OCI-LY7 (cell line): ENCODE measurements around the gene PIWIL1. TPM values are rescaled to one million over a fixed set of nuclear protein-coding genes. Genes with fewer than 3 reads are reported as not detected.

Experiments used
- BruUV-seq: library from RNA; stranded (reverse); fragments of 400-500 nt; replicated peaks from 2 replicates; lab custom pipeline; 2021; lab: Mats Ljungman, UMichigan
- CTCF ChIA-PET: fragments of 300-600 bp; sonication (Branson Sonifier 250); formaldehyde crosslinking; loops from one replicate; lab custom pipeline; 2022; ENCODE audit warnings: antibody characterized with exemption; ENCODE audit not compliant: unreplicated experiment; lab: Charles Lee
- POLR2A ChIA-PET: fragments of 300-600 bp; sonication (Branson Sonifier 250); formaldehyde crosslinking; loops from one replicate; lab custom pipeline; 2022; ENCODE audit warnings: antibody characterized with exemption; lab: Charles Lee
- DNase-seq: peaks from one replicate; pipeline ENCODE4 v3.0.0-alpha.2; 2015; ENCODE audit warnings: low spot score
- H2AFZ ChIP-seq: fragments of 200-600 bp; sonication (generic), shearing (Covaris generic); 2 replicates; pipeline ENCODE4 v1.6.1; 2014; ENCODE audit warnings: mild to moderate bottlenecking, antibody characterized with exemption, low read length, moderate library complexity
- H3K27ac ChIP-seq: fragments of 200-600 bp; sonication (generic); 2 replicates; pipeline ENCODE4 v1.5.1; 2014; ENCODE audit warnings: mixed run types, low read depth, mild to moderate bottlenecking, moderate library complexity, low read length, inconsistent platforms; ENCODE audit not compliant: poor library complexity, severe bottlenecking
- H3K36me3 ChIP-seq: fragments of 200-600 bp; sonication (generic); 2 replicates; pipeline ENCODE4 v1.6.1; 2014; ENCODE audit warnings: mild to moderate bottlenecking, antibody characterized with exemption, low read length, moderate library complexity, mixed read lengths; ENCODE audit not compliant: insufficient read depth
- H3K4me1 ChIP-seq: fragments of 200-600 bp; sonication (generic); 2 replicates; pipeline ENCODE4 v1.5.1; 2014; ENCODE audit warnings: mild to moderate bottlenecking, low read length; ENCODE audit not compliant: insufficient read depth, poor library complexity, severe bottlenecking
- H3K4me2 ChIP-seq: fragments of 200-600 bp; sonication (generic); 2 replicates; pipeline ENCODE4 v1.6.1; 2014; ENCODE audit warnings: mild to moderate bottlenecking, low read length
- H3K4me3 ChIP-seq: fragments of 200-600 bp; sonication (generic); 2 replicates; pipeline ENCODE4 v1.5.1; 2014; ENCODE audit warnings: mild to moderate bottlenecking, low read depth, low read length; ENCODE audit not compliant: poor library complexity, severe bottlenecking
- H3K79me2 ChIP-seq: fragments of 200-600 bp; sonication (generic); 2 replicates; pipeline ENCODE4 v1.6.1; 2016; ENCODE audit warnings: low read depth, mild to moderate bottlenecking, low read length, moderate library complexity, mixed read lengths; ENCODE audit not compliant: insufficient read depth
- H3K9me2 ChIP-seq: fragments of 200-600 bp; sonication (generic); 2 replicates; pipeline ENCODE4 v1.6.1; 2016; ENCODE audit warnings: mild to moderate bottlenecking, low read length, mixed read lengths; ENCODE audit not compliant: insufficient read depth
- H3K9me3 ChIP-seq: fragments of 200-600 bp; sonication (generic); 2 replicates; pipeline ENCODE4 v1.6.1; 2014; ENCODE audit warnings: mild to moderate bottlenecking, mixed run types, low read length, mixed read lengths
- H4K20me1 ChIP-seq: fragments of 200-600 bp; sonication (generic); 2 replicates; pipeline ENCODE4 v1.6.1; 2014; ENCODE audit warnings: mild to moderate bottlenecking, antibody characterized with exemption, low read length, moderate library complexity, mixed read lengths; ENCODE audit not compliant: insufficient read depth
- CTCF ChIP-seq: fragments of 200-600 bp; sonication (generic); conservative IDR thresholded peaks from 2 replicates; pipeline ENCODE4 v1.5.1; 2014; ENCODE audit warnings: mild to moderate bottlenecking, antibody characterized with exemption, low read length, moderate library complexity, mixed read lengths
- EZH2phosphoT487 ChIP-seq: fragments of 200-600 bp; sonication (generic); IDR thresholded peaks from 2 replicates; pipeline ENCODE4 v1.6.1; 2018; ENCODE audit warnings: low read depth, borderline replicate concordance, mild to moderate bottlenecking, mixed run types, antibody characterized with exemption, low read length, moderate library complexity, mixed read lengths
- intact Hi-C: fragments of 100-400 bp; cut with micrococcal nuclease; formaldehyde crosslinking; loops from one replicate; pipeline ENCODE4 v1.10.0; 2022; ENCODE audit not compliant: unreplicated experiment
- total RNA-seq, 2 experiments: library from RNA; depleted of rRNA in 1 of 2; stranded (reverse); fragments of >200 nt in 1 of 2; shearing (Covaris generic) in 1 of 2; gene quantifications; 2 replicates each; pipeline ENCODE4 v1.2.3, GENCODE V29; 2014 to 2022

The PIWIL1 gene
- total RNA-seq, 2 experiments from 2014 or later: not detected

DNA sequence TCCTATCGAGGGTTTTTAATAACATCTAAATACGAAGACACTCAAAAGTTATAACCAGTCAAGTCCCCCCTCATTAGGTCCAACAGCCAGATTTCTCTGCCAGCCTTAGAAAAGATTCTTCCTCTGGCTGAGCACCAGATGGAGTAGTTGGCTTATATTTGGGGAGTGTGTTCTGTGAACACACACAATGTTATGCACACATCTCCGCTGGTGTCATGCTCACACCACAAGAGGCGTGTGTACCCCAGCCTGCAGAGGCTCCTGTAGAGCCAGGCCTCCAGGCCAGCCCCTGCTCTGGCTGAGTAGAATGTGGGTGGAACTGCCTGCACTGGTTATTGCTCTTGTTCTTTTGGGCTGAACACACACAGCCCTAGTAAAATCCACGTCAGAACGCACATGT lies 64.0 kb downstream of the PIWIL1 start:
- ChIA-PET CTCF (no interaction called here), POLR2A (no interaction called here)
- H3K4me3 ChIP-seq: no peak overlapping the region
- no peaks in the 10 kb centered on the region for H4K20me1 ChIP-seq
- no peak overlapping the region for H3K27ac ChIP-seq
- no peaks in the 10 kb centered on the region for H3K4me1 ChIP-seq
- no peaks in the 10 kb centered on the region for H3K9me2 ChIP-seq
- H3K79me2 ChIP-seq: no peaks in the 10 kb centered on the region
- no peaks in the 10 kb centered on the region for H3K36me3 ChIP-seq
- H3K9me3 ChIP-seq: no peaks in the 10 kb centered on the region
- BruUV-seq: no TSS peak
- intact Hi-C loops: no loop called here
- no peak overlapping the region for H3K4me2 ChIP-seq
- TF ChIP-seq CTCF (no peak), EZH2phosphoT487 (no peak)
- no peak overlapping the region for H2AFZ ChIP-seq
- no peak for DNase-seq

DNA sequence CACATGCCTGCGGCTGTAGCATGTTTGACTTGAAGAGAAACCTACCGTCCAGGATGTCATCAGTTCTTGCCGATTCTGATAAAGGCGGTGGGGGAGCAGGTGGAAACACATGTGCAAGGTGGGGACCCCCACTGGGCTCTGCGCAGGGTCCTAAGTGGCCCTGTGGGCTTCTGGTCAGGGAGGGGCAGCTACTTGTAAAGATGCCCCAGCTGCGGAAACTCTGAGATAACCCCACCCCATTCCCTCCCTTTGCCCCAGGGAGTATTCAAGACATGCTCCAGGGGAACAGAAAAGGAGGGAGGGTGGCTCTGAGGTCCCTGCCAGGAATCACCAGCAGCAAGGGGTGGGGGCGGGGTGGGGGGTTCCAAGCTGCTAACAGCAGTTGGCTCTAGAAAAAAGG lies 67.6 kb downstream of the PIWIL1 start:
- Histone ChIP-seq H4K20me1 (no peaks in the 10 kb centered on the region), H3K4me1 (no peaks in the 10 kb centered on the region), H3K79me2 (no peaks in the 10 kb centered on the region), H3K9me3 (no peaks in the 10 kb centered on the region), H2AFZ (no peak overlapping the region), H3K4me3 (no peak overlapping the region), H3K27ac (no peak overlapping the region), H3K36me3 (no peaks in the 10 kb centered on the region), H3K4me2 (no peak overlapping the region), H3K9me2 (no peaks in the 10 kb centered on the region)
- intact Hi-C loops: no loop called here
- POLR2A ChIA-PET: no interaction called here
- CTCF ChIA-PET: no interaction called here
- no peak for DNase-seq
- TF ChIP-seq CTCF (no peak), EZH2phosphoT487 (no peak)
- BruUV-seq: no TSS peak

- no TSS peak for BruUV-seq
- Histone ChIP-seq H2AFZ (no peak overlapping the region), H3K9me3 (no peaks in the 10 kb centered on the region), H3K4me2 (no peak overlapping the region), H3K79me2 (no peaks in the 10 kb centered on the region), H3K4me1 (no peaks in the 10 kb centered on the region), H4K20me1 (no peaks in the 10 kb centered on the region), H3K36me3 (no peaks in the 10 kb centered on the region), H3K4me3 (no peak overlapping the region), H3K27ac (no peak overlapping the region), H3K9me2 (no peaks in the 10 kb centered on the region)
- ChIA-PET CTCF (no interaction called here), POLR2A (no interaction called here)
- intact Hi-C loops: no loop called here
- DNase-seq: no peak
- TF ChIP-seq CTCF: no peak
These were observed 74.7 kb downstream of the PIWIL1 start for GRCh38 chr12:130412384-130412783.
